Measurements from ENCODE around the gene DLGAP1.
"Not testable (repeated sequence)": the region's sequence is repeated elsewhere in the genome, so short reads cannot be mapped to it uniquely, and the experiment has no call there.

Gene DLGAP1

DNA sequence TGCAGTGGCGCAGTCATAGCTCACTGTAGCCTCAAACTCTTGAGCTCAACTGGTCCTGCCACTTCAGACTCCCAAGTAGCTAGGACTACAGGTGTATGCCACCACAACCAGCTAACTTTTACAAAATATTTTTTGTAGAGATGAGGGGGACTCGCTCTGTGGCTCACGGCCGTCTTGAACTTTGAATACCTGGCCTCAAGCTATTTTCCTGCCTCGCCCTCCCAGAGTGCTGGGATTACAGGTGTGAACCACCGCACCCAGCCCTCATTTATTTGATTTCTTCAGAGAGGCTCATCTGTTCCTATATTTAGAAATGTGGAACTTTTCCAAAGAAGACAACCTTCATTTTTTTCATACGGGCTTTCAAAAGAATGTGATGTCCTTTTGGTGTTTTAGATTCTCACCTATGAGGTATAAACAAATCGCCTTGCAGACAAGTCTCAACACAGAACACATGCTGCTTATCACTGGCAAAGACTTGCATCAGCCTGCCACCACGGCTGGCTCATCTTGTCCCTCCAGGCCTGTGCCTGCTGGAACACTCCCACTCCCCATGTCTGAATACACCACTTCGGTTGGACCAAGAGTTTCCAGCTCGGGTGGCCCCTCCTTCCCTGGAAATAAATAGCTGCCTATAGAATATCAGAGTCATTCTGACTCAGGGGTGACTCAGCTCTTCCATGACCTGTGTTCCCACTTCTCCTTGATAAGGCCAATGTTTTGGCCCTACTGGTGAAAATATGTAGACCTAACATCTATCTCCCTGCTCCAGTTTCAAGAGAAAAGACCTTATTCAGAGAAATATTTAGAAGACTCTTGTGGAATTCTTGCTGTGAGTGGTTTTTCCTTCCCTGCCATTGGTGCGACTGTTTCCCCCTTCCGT lies 802.5 kb downstream of the DLGAP1 start:
- Histone ChIP-seq H3K27me3 (ENCODE audit: insufficient read depth, poor library complexity, severe bottlenecking) (no peaks in the 10 kb centered on the region), H3K27ac (replicated peaks) (peak overlapping the region; percentile 40), H3K4me3 (replicated peaks; ENCODE audit: insufficient read depth, low read length) (no peak overlapping the region)
- TF ChIP-seq, protein P1, sequence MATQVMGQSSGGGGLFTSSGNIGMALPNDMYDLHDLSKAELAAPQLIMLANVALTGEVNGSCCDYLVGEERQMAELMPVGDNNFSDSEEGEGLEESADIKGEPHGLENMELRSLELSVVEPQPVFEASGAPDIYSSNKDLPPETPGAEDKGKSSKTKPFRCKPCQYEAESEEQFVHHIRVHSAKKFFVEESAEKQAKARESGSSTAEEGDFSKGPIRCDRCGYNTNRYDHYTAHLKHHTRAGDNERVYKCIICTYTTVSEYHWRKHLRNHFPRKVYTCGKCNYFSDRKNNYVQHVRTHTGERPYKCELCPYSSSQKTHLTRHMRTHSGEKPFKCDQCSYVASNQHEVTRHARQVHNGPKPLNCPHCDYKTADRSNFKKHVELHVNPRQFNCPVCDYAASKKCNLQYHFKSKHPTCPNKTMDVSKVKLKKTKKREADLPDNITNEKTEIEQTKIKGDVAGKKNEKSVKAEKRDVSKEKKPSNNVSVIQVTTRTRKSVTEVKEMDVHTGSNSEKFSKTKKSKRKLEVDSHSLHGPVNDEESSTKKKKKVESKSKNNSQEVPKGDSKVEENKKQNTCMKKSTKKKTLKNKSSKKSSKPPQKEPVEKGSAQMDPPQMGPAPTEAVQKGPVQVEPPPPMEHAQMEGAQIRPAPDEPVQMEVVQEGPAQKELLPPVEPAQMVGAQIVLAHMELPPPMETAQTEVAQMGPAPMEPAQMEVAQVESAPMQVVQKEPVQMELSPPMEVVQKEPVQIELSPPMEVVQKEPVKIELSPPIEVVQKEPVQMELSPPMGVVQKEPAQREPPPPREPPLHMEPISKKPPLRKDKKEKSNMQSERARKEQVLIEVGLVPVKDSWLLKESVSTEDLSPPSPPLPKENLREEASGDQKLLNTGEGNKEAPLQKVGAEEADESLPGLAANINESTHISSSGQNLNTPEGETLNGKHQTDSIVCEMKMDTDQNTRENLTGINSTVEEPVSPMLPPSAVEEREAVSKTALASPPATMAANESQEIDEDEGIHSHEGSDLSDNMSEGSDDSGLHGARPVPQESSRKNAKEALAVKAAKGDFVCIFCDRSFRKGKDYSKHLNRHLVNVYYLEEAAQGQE (IDR thresholded peaks at IDR 0.05; ENCODE audit: insufficient replicate concordance, low read depth) = no peak
- peak; percentile 83; the same call in 1 of the 2 replicates for TF ChIP-seq POLR2AphosphoS5 (IDR thresholded peaks at IDR 0.05; ENCODE audit: low read depth)
- TF ChIP-seq SPI1 (IDR thresholded peaks at IDR 0.05; ENCODE audit: borderline replicate concordance, low read depth) = peak; percentile 40; the same call in 1 of the 2 replicates
- TF ChIP-seq, protein P2, sequence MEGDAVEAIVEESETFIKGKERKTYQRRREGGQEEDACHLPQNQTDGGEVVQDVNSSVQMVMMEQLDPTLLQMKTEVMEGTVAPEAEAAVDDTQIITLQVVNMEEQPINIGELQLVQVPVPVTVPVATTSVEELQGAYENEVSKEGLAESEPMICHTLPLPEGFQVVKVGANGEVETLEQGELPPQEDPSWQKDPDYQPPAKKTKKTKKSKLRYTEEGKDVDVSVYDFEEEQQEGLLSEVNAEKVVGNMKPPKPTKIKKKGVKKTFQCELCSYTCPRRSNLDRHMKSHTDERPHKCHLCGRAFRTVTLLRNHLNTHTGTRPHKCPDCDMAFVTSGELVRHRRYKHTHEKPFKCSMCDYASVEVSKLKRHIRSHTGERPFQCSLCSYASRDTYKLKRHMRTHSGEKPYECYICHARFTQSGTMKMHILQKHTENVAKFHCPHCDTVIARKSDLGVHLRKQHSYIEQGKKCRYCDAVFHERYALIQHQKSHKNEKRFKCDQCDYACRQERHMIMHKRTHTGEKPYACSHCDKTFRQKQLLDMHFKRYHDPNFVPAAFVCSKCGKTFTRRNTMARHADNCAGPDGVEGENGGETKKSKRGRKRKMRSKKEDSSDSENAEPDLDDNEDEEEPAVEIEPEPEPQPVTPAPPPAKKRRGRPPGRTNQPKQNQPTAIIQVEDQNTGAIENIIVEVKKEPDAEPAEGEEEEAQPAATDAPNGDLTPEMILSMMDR (IDR thresholded peaks at IDR 0.05; ENCODE audit: insufficient read depth, low read length) = no peak
- no peak for TF ChIP-seq GABPA (IDR thresholded peaks at IDR 0.05; ENCODE audit: low read depth)
- DNase-seq (ENCODE audit: low read depth in 1 of 2, low spot score in 1 of 2) = peak; percentile 88 to 98

DNA sequence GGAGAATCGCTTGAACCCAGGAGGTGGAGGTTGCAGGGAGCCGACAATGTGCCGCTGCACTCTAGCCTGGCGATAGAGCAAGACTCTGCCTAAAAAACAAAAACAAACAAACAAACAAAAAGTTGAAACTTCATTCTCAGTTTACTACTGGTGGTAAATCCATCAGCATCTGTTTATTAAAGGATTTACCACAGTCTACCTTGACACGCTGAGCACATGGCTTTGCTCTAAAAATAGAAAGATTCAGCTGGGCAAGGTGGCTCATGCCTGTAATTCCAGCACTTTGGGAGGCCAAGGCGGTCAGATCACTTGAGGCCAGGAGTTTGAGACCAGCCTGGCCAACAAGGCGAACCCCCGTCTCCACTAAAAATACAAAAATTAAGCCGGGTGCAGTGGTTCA lies 803.8 kb downstream of the DLGAP1 start:
- no peak for DNase-seq (ENCODE audit: low read depth in 1 of 2, low spot score in 1 of 2)
- H3K27ac ChIP-seq (replicated peaks) = no peak overlapping the region
- H3K4me3 ChIP-seq (replicated peaks; ENCODE audit: insufficient read depth, low read length) = no peak overlapping the region
- no peak for TF ChIP-seq SPI1 (IDR thresholded peaks at IDR 0.05; ENCODE audit: borderline replicate concordance, low read depth)
- TF ChIP-seq POLR2AphosphoS5 (IDR thresholded peaks at IDR 0.05; ENCODE audit: low read depth) = no peak
- TF ChIP-seq, protein P2 (IDR thresholded peaks at IDR 0.05; ENCODE audit: insufficient read depth, low read length) = no peak
- TF ChIP-seq, protein P1 (IDR thresholded peaks at IDR 0.05; ENCODE audit: insufficient replicate concordance, low read depth) = no peak
- TF ChIP-seq GABPA (IDR thresholded peaks at IDR 0.05; ENCODE audit: low read depth) = no peak
- no peaks in the 10 kb centered on the region for H3K27me3 ChIP-seq (ENCODE audit: insufficient read depth, poor library complexity, severe bottlenecking)

DNA sequence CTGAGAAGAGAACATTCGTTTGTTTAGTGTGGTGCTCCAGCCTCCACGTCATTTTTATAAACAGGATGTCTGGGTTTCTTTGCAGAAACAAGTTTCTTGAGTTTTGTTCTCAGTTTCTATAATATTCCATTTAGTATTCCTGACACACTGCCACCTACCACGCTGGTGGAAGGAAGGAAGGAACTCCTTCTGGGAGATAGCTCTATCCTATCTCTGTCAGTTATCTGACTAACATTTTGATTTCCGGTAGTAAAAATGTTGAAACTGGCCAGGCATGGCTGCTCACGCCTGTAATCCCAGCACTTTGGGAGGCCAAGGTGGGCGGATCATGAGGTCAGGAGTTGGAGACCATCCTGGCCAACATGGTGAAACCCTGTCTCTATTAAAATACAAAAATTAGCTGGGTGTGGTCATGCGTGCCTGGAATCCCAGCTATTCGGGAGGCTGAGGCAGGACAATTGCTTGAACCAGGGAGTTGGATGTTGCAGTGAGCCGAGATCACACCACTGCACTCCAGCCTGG lies 804.5 kb downstream of the DLGAP1 start:
- H3K4me3 ChIP-seq (replicated peaks; ENCODE audit: insufficient read depth, low read length); H3K27ac ChIP-seq (replicated peaks); H3K27me3 ChIP-seq (ENCODE audit: insufficient read depth, poor library complexity, severe bottlenecking); DNase-seq (ENCODE audit: low read depth in 1 of 2, low spot score in 1 of 2): not testable (repeated sequence)

DNA sequence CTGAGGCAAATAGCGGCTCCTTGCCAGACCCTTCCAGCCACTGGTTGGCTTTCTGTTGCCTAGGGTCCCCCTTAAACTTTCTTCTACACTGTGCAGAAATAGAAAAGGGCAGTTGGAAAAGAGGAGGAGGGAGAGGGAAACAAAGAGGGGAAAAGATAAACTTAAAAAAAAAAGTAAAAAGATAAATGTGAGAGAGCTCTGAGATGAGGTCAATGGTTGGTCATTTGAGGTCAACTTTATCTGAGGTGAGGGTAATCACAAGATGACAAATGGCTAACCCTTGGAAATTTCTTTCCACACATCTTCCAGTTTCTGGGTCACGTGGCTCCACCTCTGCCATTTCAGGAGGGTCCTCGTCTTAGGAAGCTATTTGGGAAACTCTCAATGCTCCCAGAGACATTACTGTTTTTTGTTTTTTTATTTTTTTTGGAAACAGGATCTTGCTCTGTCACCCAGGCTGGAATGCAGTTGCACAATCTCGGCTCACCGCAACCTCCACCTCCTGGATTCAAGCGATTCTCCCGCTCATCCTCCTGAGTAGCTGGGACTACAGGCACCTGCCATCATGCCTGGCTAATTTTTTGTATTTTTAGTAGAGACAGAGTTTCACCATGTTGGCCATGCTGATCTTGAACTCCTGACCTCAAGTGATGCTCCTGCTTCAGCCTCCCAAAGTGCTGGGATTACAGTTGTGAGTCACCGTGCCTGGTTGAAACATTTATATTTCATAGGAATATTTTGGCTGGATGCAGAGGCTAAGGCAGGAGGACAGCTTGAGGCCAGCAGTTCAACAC lies 805.3 kb downstream of the DLGAP1 start:
- no peak overlapping the region for H3K4me3 ChIP-seq (replicated peaks; ENCODE audit: insufficient read depth, low read length)
- H3K27me3 ChIP-seq (ENCODE audit: insufficient read depth, poor library complexity, severe bottlenecking) = no peaks in the 10 kb centered on the region
- no peak for DNase-seq (ENCODE audit: low read depth in 1 of 2, low spot score in 1 of 2)
- no peak overlapping the region for H3K27ac ChIP-seq (replicated peaks)
- TF ChIP-seq SPI1 (IDR thresholded peaks at IDR 0.05; ENCODE audit: borderline replicate concordance, low read depth) = no peak
- no peak for TF ChIP-seq POLR2AphosphoS5 (IDR thresholded peaks at IDR 0.05; ENCODE audit: low read depth)
- TF ChIP-seq, protein P1 (IDR thresholded peaks at IDR 0.05; ENCODE audit: insufficient replicate concordance, low read depth) = no peak
- no peak for TF ChIP-seq GABPA (IDR thresholded peaks at IDR 0.05; ENCODE audit: low read depth)
- TF ChIP-seq, protein P2 (IDR thresholded peaks at IDR 0.05; ENCODE audit: insufficient read depth, low read length) = no peak

Data from HL-60 (cell line).